GM19099 (cell line): ENCODE measurements around the gene ARHGAP30.

Source experiments
- POLR2A ChIP-seq: IDR thresholded peaks from 3 replicates; pipeline ENCODE4 v1.6.1; 2011; ENCODE audit warnings: low read depth; ENCODE audit not compliant: insufficient read length; ENCODE audit errors: extremely low read depth

Gene ARHGAP30

DNA sequence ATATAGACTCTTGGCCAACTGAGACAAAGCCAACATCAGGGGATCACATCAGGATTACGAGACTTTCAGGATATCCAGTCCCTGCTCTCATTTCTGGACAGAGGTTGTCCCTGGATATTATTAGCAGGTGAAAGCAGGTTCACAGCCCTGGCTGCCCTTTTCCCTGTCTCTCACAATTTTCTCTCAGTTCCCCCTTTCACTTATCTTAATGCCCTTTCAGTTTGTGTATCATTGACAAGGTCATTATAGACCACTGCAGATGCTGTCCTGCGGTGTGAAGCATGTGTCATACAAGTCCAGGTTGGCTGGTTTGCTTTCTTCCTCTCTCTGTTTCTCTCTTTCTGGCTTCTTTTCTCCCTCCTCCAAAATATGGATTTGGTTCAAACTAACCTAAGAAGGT is 26.3 kb upstream of the ARHGAP30 start:
- no peak for TF ChIP-seq POLR2A

DNA sequence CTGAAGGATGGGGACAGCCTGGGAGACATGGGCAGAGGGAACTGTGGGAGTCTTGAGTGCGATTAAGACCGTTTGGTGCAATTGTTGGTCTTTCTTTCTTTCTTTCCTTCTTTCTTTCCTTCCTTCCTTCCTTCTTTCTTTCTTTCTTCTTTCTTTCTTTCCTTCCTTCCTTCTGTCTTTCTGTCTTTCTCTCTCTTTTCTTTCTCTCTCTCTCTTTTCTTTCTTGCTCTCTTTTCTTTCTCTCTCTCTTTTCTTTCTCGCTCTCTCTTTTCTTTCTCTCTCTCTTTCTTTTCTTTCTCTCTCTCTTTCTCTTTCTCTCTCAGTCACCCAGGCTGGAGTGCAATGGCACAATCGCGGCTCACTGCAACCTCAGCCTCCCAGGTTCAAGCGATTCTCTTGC is 25.5 kb upstream of the ARHGAP30 start:
- TF ChIP-seq POLR2A: no peak

DNA sequence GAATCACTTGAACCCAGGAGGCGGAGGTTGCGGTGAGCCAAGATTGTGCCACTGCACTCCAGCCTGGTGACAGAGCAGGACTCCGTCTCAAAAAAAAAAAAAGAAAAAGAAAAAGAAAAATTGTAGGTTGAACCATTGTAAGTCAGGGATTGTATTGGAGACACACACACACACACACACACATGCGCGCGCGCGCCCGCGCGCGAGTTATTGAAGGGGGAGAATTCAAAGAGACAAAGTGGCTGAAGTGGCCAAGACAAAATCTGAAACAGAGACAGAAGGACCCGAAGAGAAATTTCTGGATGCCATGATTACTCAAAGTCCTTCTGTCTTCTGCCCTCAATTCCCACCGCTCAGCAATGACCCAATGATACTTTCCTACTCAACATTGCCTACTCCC is 24.8 kb upstream of the ARHGAP30 start:
- TF ChIP-seq POLR2A: no peak

DNA sequence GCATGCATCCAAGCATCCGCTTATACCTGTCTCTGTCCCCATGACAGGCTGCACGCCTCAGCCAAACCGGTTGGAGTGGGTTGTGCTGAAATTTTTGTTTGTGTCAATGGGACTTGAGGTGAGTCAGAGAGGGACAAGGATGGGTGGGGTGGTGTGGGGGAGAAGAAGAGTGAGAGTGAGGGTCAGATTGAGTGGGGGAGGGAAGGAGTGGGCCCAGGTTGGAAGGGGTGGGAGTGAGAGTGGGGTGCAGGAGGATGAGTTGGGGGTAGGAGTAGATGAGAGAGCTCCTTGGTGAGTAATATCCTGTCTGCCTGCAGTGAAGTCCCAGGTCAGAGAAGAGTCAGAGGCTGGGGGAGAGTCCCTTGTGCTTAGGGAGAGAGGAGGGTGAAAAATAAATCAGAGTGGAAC is 22.9 kb upstream of the ARHGAP30 start:
- TF ChIP-seq POLR2A: no peak

DNA sequence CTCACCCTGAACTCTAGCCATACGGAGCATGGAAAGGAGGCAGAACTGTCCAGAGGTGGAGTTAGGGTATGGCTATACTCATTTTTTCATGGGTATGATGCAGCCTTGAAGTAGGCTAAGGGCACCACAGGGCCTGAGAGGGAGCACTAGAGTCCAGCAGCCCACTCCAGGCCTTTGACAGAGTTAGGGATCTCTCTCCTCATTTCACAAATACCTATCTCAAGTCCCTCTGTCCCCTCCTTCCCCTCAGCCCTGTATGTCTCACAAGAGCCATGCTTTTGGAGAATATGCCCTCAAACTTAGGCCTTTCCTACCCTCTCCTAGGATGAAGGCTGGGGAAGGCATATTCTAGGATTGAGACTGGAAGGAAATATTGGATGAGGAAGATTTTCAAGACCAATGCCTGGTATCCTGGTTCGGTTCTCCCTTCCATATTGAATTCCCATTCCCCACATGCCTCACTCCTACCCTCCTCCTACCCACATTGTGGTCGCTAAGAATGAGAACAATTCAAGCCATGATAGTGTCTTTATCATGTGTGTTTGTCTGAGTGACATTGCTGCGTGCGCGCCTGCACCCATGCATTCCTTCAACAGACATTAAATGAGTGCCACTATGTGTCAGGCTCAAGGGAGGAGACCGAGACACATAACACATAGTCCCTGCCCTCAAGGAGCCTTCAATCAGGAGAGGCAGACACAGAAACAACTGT is 22.3 kb upstream of the ARHGAP30 start:
- TF ChIP-seq POLR2A: no peak

DNA sequence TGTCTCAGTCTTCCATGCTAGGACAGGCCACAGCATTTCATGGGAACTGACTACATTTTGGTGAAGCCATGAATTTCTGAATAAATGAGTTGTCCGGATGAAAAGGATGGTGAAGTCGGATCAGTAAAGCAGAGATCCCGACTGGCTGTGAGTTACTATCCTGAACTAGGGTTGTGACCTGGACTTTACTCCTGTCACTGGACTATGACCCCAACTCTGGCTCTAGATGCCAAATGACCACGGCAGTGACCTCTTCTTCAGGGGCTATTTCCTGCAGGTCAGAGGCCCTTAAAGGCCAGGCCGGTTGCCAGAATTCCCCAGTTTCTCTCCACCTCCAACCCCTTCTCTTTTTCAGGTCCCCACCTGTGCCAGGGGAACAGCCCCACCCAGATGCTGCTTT is 21.4 kb upstream of the ARHGAP30 start:
- TF ChIP-seq POLR2A: no peak

DNA sequence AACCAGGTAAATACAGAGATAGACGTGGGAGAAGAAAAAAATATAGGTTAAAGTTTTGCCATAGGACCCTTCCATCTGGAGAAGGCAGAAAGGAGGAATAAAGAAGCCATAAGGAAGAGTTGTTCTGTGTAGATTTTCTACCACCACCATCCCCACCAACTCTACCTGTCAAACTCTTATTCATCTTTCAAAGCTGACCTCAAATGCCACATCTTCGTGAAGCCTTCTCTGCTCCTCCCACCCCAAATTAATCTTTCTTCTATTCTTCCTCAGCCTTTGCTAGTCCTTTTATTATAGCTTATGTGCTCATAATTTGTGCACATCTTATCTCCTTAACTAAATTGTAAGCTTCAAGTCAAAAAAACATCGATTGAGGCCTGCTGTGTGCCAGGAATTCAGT is 20.9 kb upstream of the ARHGAP30 start:
- no peak for TF ChIP-seq POLR2A

DNA sequence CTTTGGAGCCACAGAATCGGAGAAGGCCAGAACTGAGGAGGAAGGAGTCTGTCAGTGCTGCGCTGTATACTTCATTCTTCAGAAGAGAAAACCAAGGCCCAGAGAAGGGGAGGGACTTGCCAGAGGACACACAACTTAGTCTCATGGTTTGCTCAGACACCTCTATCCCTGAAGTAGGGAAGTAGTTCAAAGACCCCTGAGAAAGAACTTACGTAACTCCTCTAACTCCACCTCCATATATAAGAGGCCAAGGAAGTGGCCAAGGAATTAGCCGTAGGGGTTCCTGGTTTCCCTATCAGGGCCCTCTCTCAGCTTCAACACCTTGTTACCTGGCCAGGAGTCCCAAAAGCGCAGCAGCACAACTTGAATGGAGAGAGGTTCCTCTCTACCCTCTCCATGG is 20.2 kb upstream of the ARHGAP30 start:
- TF ChIP-seq POLR2A: no peak

DNA sequence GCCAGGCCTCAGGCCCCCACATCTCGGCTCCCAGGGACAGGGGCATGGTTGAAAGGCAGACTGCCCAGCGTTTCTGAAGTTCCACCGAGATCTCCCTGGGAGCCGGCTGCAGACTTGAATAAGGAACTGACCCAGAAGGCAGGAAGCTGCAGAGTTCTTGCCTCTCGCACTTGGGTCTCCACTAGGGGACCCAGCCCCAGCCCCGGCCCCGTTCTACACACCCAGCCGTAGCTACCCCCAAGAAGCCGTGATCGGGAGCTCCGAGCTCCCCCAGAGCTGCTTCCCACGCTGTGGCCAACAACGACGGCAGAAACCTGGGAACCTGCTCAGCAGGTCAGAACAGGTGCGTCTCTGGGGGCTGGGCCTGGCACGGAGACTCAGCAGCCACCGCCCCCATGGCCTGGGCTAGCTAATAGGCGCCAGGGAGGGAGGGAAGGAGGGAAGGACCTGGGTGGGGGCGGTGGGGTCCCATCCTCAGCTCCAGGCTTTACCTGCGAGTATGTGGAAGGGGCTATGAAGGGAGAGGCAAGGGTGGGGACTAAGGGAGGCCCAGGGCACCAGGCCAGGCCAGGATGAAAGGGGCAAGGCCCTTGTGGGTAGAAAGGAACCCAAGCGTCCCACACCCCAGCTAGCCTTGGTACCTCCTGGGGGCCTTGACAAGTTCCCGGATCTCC is 19.7 kb upstream of the ARHGAP30 start, which contains the start of gene NECTIN4:
NECTIN4 (minus strand) TSS at position 308 of the 674 bp plus-strand sequence; CDS start at position 46, 262 bp downstream.
- TF ChIP-seq POLR2A: no peak

DNA sequence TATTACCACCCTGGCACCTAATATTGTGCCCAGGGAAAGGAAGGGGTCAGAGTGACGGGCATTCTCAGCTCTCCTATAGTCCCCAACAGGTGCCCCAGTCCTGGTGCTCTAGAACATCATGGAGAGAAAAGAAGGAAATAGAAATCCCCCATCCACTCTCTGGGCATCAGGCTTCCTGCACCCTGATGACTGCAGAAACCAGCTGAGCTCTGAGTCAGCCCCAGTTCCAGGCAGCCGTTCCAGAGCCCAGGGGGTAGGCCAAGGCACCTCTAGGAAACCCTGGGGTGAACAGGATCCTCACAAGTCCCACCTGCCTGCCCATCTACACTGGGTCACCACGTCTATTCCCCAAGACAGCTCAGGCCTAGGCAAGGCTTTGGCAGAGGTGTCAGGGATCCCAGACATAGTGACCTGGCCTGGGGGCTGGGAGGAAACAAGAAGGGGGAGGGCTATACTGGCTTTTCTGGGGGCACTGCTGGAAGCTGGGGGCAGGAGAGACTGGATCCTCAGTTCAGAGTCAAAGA is 19.0 kb upstream of the ARHGAP30 start:
- TF ChIP-seq POLR2A: no peak

DNA sequence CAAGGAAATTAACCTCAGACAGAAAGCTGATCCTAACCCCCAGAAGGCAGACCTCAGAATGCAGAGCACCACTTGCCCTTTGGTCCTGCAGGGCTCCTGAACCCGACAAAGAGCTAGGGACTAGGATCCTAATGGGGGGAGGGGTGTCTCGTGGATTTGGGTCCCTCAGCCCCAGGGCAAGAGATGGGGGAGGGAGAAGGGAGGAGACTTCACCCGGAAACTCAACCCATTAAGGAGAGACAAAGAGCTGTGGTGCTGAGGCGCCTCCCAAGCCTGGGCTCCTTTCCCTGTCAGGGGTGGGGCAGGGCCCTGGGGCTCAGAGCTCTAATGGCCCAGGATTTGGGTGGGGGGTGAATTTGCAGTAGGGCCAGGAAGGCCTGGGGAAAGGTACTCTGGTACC is 16.8 kb upstream of the ARHGAP30 start:
- TF ChIP-seq POLR2A: no peak

DNA sequence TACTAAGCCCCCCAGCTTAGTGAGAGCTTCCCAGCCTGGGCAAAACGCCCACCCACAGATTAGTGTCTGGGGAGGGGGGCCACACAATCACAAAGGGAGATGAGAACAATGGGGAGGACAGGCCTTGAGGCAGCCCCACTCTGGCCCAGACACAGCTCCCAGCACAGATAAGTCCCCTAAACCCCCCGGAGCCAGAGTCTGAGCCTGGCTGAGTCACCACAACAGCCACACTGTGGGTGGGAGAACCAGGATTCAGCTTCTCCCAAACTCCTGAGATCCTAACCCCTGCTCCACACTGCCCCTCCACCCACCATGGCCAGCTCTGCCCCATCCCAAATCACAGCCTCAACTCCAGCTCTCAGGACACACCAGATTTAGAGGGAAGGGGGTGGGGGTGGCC is 15.5 kb upstream of the ARHGAP30 start:
- TF ChIP-seq POLR2A: no peak

DNA sequence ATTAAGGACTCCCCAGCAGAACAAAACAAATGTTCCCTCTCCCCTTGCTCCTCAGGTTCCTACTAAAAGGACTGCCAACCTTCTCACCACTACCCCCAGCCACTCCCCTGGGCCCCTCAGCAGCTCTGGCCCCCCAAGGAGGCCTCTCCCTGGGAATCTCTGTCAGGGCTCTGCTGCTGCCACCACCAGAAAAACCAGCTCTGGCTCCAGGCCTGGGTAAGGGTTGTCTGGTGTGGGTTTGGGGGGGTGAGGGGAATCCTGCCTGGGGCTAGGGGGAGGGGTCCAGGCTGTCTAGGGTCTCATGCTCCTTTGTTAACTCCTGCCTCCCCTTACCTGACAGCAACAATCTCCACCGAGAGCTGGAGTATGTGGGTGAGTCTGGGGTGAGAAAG is 14.9 kb upstream of the ARHGAP30 start:
- TF ChIP-seq POLR2A: no peak

DNA sequence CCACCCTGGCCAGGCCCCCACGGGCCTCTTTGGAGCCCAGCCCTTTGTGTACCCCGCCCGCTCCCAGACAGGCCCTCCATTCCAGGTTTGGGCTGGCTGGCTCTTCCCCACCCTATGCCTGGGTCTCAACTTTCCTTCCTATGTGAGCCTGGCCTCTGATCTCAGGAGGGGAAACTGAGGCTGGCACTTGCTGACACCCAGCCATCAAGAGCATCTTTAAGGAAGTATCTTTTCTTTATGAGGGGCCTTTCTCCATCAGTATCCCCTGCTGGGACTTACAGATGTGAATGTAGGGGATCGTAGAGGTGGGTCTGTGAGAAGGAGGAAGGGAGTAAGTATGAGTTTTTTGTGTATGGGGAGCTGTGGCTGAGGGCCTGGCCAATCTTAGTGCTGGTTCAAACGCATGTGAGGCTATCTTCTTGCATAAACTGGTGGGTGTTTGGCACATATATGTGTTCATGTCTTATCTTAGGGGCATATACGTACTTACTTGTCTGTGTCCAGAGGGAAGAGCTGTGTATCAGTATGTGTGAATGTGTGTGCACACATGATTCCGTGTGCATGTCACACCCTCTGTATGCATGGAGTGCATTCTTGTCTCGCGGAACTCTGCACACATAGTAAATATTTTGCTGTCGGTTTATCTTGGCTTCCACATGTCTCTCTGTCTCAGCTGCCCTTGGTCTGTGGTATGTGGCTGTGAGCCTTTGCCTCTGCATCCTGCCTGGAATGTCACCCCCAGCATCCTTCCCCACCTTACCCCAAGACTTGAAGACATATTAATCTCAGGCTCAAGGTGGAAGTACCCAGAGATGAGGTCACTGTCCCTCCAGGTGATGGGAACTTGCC is 14.3 kb upstream of the ARHGAP30 start:
- TF ChIP-seq POLR2A: no peak

DNA sequence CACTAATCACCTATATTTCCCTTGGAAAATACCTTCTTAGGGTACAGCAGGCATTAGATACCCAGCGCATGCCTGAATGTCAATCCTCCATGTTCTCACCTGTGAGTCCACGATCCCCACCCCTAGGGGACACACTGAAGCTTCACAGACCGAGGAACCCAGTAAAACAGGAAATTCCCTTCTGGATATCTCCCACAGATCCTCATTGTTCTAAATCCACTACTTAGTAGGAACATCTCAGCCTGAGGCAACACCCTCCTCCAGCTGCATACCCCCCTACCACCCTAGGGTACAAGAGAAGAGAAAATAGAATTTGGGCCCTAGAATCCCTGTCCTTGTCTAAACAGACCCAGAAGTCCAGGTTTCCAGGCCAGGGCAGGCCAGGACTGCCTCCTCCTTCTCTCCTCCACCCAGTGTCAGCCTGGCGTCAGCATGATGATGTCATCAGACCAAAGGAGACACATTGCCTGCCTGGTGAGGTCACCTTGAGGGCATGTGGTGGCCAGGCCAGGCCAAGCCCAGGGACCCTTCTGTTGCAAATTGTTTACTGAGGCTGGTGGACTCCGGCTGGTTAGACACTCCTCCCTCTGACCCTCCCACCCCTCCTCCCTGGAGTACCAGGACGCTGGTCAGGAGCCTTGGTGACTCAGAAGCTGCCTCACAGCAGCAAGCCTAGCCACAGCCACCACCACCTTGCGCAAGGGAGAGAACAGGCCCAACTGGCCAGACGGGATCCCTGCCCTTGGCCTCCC is 13.5 kb upstream of the ARHGAP30 start:
- TF ChIP-seq POLR2A: no peak
